Endothelial cell of umbilical vein (primary cell): Measurements from ENCODE around the gene ZCCHC14. TPM values are rescaled to one million over a fixed set of nuclear protein-coding genes. Genes with fewer than 3 reads are reported as not detected.

Source experiments
- Bru-seq: library from RNA; stranded (reverse); fragments of 400-500 nt; gene quantifications from one replicate; lab custom pipeline; 2021; lab: Mats Ljungman, UMichigan
- BruChase-seq, 2 experiments: library from RNA; stranded (reverse); fragments of 400-500 nt; gene quantifications; one replicate each; lab custom pipeline; 2021; lab: Mats Ljungman, UMichigan
- BruUV-seq: library from RNA; stranded (reverse); fragments of 400-500 nt; replicated peaks from 2 replicates; lab custom pipeline; 2021; lab: Mats Ljungman, UMichigan
- CTCF ChIA-PET: fragments of 300-600, 350-600 bp; sonication (Branson Sonifier 250); formaldehyde crosslinking; loops from one replicate; lab custom pipeline; 2021; ENCODE audit warnings: antibody characterized with exemption, inconsistent platforms; lab: Charles Lee
- POLR2A ChIA-PET: fragments of 300-600, 350-600 bp; sonication (Branson Sonifier 250); formaldehyde crosslinking; loops from one replicate; lab custom pipeline; 2021; ENCODE audit warnings: antibody characterized with exemption, inconsistent platforms; lab: Charles Lee
- DNase-seq: peaks from one replicate; pipeline ENCODE4 v3.0.0-alpha.2; 2011; ENCODE audit warnings: low read depth, low spot score
- FAIRE-seq: peaks from 2 replicates; lab custom pipeline; 2011; peaks lifted over from hg19 to GRCh38; lab: Jason Lieb, UNC
- H2AFZ ChIP-seq: 2 replicates; pipeline ENCODE4 v1.6.0; 2012; ENCODE audit warnings: low read depth, low read length, control low read depth, inconsistent platforms
- H3K27ac ChIP-seq: 2 replicates; pipeline ENCODE4 v1.5.1; 2011; ENCODE audit warnings: low read depth, mild to moderate bottlenecking, control low read depth, low read length, moderate library complexity; ENCODE audit not compliant: insufficient read depth
- H3K27me3 ChIP-seq, 2 experiments: 2 replicates each; pipeline versions ENCODE4 v1.6.0 to v1.6.1; 2011; ENCODE audit warnings: low read length in 2 of 2, mixed read lengths in 1 of 2; ENCODE audit not compliant: control insufficient read depth in 2 of 2, insufficient read depth in 2 of 2
- H3K36me3 ChIP-seq, 2 experiments: 2 replicates in 1 of 2; 3 replicates in 1 of 2; pipeline ENCODE4 v1.5.1; 2011; ENCODE audit warnings: low read length in 2 of 2, mild to moderate bottlenecking in 1 of 2, moderate library complexity in 1 of 2; ENCODE audit not compliant: control insufficient read depth in 2 of 2, insufficient read depth in 2 of 2; ENCODE audit errors: extremely low read depth in 1 of 2
- H3K4me1 ChIP-seq: 3 replicates; pipeline ENCODE4 v1.5.1; 2011; ENCODE audit warnings: mild to moderate bottlenecking, low read length; ENCODE audit not compliant: control insufficient read depth, insufficient read depth; ENCODE audit errors: extremely low read depth
- H3K4me2 ChIP-seq: 2 replicates; pipeline ENCODE4 v1.6.1; 2011; ENCODE audit warnings: low read length, control low read depth, mixed read lengths; ENCODE audit not compliant: insufficient read depth
- H3K4me3 ChIP-seq, 3 experiments: fragments of 200-600 bp in 1 of 3; sonication (generic), shearing (Covaris generic) in 1 of 3; replicated peaks in 1 of 3; 2 replicates each; pipeline ENCODE4 v1.5.1; 2011 to 2016; ENCODE audit warnings: control low read depth in 3 of 3, low read length in 3 of 3, mild to moderate bottlenecking in 2 of 3, inconsistent platforms in 1 of 3, low read depth in 1 of 3, moderate library complexity in 1 of 3; ENCODE audit not compliant: insufficient read depth in 1 of 3
- H3K79me2 ChIP-seq: 2 replicates; pipeline ENCODE4 v1.6.0; 2012; ENCODE audit warnings: low read length, inconsistent platforms; ENCODE audit not compliant: control insufficient read depth, insufficient read depth
- H3K9ac ChIP-seq: replicated peaks from 2 replicates; pipeline ENCODE3; 2011; ENCODE audit warnings: low read length, control low read depth; ENCODE audit not compliant: insufficient read depth; ENCODE audit errors: extremely low read depth
- H3K9me1 ChIP-seq: replicated peaks from 3 replicates; pipeline ENCODE4 v1.6.0; 2011; ENCODE audit warnings: mild to moderate bottlenecking, low read length; ENCODE audit not compliant: control insufficient read depth, insufficient read depth; ENCODE audit errors: extremely low read depth
- H3K9me3 ChIP-seq: replicated peaks from 2 replicates; pipeline ENCODE4 v1.5.1; 2012; ENCODE audit warnings: low read length, inconsistent platforms; ENCODE audit not compliant: control insufficient read depth, insufficient read depth
- H4K20me1 ChIP-seq: replicated peaks from 2 replicates; pipeline ENCODE3; 2011; ENCODE audit warnings: mild to moderate bottlenecking, low read length; ENCODE audit not compliant: control insufficient read depth, insufficient read depth; ENCODE audit errors: extremely low read depth
- EZH2 ChIP-seq: IDR thresholded peaks from 2 replicates; pipeline ENCODE4 v1.6.1; 2012; ENCODE audit warnings: borderline replicate concordance, low read depth, mild to moderate bottlenecking, moderate library complexity, low read length, inconsistent platforms; ENCODE audit not compliant: severe bottlenecking
- FOS ChIP-seq: IDR thresholded peaks from 2 replicates; pipeline ENCODE4 v1.6.1; 2011; ENCODE audit warnings: mild to moderate bottlenecking, low read length, moderate library complexity, borderline replicate concordance; ENCODE audit not compliant: insufficient read depth
- GATA2 ChIP-seq: IDR thresholded peaks from 2 replicates; pipeline ENCODE4 v1.7.0; 2011; ENCODE audit warnings: low read depth, mild to moderate bottlenecking, moderate library complexity, mixed read lengths, low read length; ENCODE audit not compliant: insufficient read length, insufficient read depth
- JUN ChIP-seq: IDR thresholded peaks from 2 replicates; pipeline ENCODE4 v1.6.1; 2011; ENCODE audit warnings: borderline replicate concordance, low read depth; ENCODE audit not compliant: insufficient read length, insufficient read depth
- MYC ChIP-seq: IDR thresholded peaks from one replicate; pipeline ENCODE4 v1.6.1; 2011; ENCODE audit warnings: mild to moderate bottlenecking, low read depth, low read length
- POLR2A ChIP-seq: IDR thresholded peaks from 2 replicates; pipeline ENCODE4 v1.6.1; 2012; ENCODE audit warnings: low read depth, mild to moderate bottlenecking, control low read depth, low read length
- POLR2AphosphoS5 ChIP-seq: IDR thresholded peaks from 2 replicates; pipeline ENCODE4 v1.6.1; 2012; ENCODE audit warnings: low read depth, mild to moderate bottlenecking, control low read depth, low read length, moderate library complexity; ENCODE audit not compliant: insufficient read depth
- dilution Hi-C: fragments of 300-500 bp; cut with MboI; formaldehyde crosslinking; loops from one replicate; pipeline ENCODE4 v1.15.0; 2019; ENCODE audit warnings: low sequenced_read_pairs; ENCODE audit not compliant: extremely low pct_ligation_motif_present
- intact Hi-C: fragments of 100-400 bp; cut with micrococcal nuclease; formaldehyde crosslinking; loops from one replicate; pipeline ENCODE4 v1.10.0; 2022
- long read RNA-seq: library from polyadenylated mRNA; stranded (forward); transcript quantifications from one replicate; pipeline ENCODE4 v2.0.0, GENCODE V29; 2021
- polyA minus RNA-seq, 3 experiments: library from RNA; depleted of rRNA, polyadenylated mRNA; stranded (reverse); fragments of >200 nt; gene quantifications; 1 replicate in 1 of 3; 2 replicates in 2 of 3; pipeline ENCODE4 v1.2.3, GENCODE V29; 2011
- polyA plus RNA-seq, 4 experiments: library from polyadenylated mRNA; depleted of rRNA in 3 of 4; stranded (reverse) in 3 of 4; unstranded in 1 of 4; fragments of >200 nt; gene quantifications; 2 replicates each; pipeline versions ENCODE4 v1.2.1 to v1.2.3, GENCODE V29; 2011 to 2012; ENCODE audit warnings: missing spikeins in 1 of 4
- total RNA-seq: library from RNA; stranded (reverse); gene quantifications from 2 replicates; pipeline ENCODE4 v1.2.3, GENCODE V29; 2021
- TF ChIP-seq, protein P1 (sequence below): IDR thresholded peaks from 2 replicates; pipeline ENCODE4 v1.6.1; 2011; ENCODE audit not compliant: insufficient read depth, insufficient read length
- TF ChIP-seq, protein P2 (sequence below), 2 donors: IDR thresholded peaks; 1 replicate in 1 of 2; 2 replicates in 1 of 2; pipeline ENCODE4 v1.5.1; 2011; ENCODE audit warnings: low read length in 2 of 2, mild to moderate bottlenecking in 2 of 2, moderate library complexity in 2 of 2, control low read depth in 1 of 2, inconsistent platforms in 1 of 2, low read depth in 1 of 2; ENCODE audit not compliant: insufficient read depth in 1 of 2; ENCODE audit errors: extremely low read depth in 1 of 2

Gene ZCCHC14
- total RNA-seq (30.9 and 34.0 TPM in 2 replicates), polyA plus RNA-seq (9.5 and 10.1 TPM in 2 replicates), polyA minus RNA-seq (14.7 and 15.3 TPM in 2 replicates), Bru-seq, nascent RNA (percentile 76 among the genes with signal in this experiment), BruChase-seq, experiment 1, labeled RNA remaining after a 6-hour chase (percentile 80 among the genes with signal in this experiment), BruChase-seq, experiment 2, labeled RNA remaining after a 2-hour chase (percentile 80 among the genes with signal in this experiment)
- polyA plus RNA-seq (2011; cell fraction: cytosol; rRNA removed): 7.6 and 7.7 TPM in 2 replicates
- 32.1 and 36.2 TPM in 2 replicates for polyA plus RNA-seq (2011; cell fraction: nucleus; rRNA removed)
- polyA plus RNA-seq (2012): 13.0 and 16.4 TPM in 2 replicates
- polyA minus RNA-seq (2011; cell fraction: cytosol; rRNA and poly(A)+ RNA removed): 19.4 TPM
- 23.9 and 24.1 TPM in 2 replicates for polyA minus RNA-seq (2011; cell fraction: nucleus; rRNA and poly(A)+ RNA removed)
- long read RNA-seq, partial matches to known transcripts: 8 of 18 reads
- long read RNA-seq, other reads (novel, unspliced or antisense): 10 of 18 reads

- Histone ChIP-seq H4K20me1 (no peaks in the 10 kb centered on the region), H3K27ac (peak within 1 kb of the TSS; percentile 68), H3K36me3 (no peaks in the 10 kb centered on the region), H3K9ac (peak within 1 kb of the TSS; percentile 55), H2AFZ (peak within 1 kb of the TSS; percentile 82), H3K4me2 (peak within 1 kb of the TSS; percentile 71), H3K9me3 (no peaks in the 10 kb centered on the region), H3K4me3 (peak within 1 kb of the TSS in 2 of 3 experiments; percentile 47 to 56), H3K79me2 (peaks cover 36% of the 10 kb centered on the region), H3K4me1 (peaks cover 23% of the 10 kb centered on the region), H3K27me3 (no peaks in the 10 kb centered on the region), H3K9me1 (no peaks in the 10 kb centered on the region)
- intact Hi-C loops (loop anchor here (1.0 to 5.0 kb wide), 5 partner anchors 29 to 100 kb away; partner anchors contain the start of gene MAP1LC3B), dilution Hi-C loops (no loop called here)
- BruUV-seq: no TSS peak
- TF ChIP-seq MYC (no peak), FOS (peak; percentile 45), GATA2 (no peak), POLR2AphosphoS5 (peak; percentile 89), POLR2A (peak; percentile 73), JUN (no peak), EZH2 (no peak)
- TF ChIP-seq, protein P1, sequence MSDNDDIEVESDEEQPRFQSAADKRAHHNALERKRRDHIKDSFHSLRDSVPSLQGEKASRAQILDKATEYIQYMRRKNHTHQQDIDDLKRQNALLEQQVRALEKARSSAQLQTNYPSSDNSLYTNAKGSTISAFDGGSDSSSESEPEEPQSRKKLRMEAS: no peak
- TF ChIP-seq, protein P2, sequence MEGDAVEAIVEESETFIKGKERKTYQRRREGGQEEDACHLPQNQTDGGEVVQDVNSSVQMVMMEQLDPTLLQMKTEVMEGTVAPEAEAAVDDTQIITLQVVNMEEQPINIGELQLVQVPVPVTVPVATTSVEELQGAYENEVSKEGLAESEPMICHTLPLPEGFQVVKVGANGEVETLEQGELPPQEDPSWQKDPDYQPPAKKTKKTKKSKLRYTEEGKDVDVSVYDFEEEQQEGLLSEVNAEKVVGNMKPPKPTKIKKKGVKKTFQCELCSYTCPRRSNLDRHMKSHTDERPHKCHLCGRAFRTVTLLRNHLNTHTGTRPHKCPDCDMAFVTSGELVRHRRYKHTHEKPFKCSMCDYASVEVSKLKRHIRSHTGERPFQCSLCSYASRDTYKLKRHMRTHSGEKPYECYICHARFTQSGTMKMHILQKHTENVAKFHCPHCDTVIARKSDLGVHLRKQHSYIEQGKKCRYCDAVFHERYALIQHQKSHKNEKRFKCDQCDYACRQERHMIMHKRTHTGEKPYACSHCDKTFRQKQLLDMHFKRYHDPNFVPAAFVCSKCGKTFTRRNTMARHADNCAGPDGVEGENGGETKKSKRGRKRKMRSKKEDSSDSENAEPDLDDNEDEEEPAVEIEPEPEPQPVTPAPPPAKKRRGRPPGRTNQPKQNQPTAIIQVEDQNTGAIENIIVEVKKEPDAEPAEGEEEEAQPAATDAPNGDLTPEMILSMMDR (IDR thresholded peaks at IDR 0.05; ENCODE audit: extremely low read depth in 1 of 2, insufficient read depth in 1 of 2, low read depth in 1 of 2, low read length in 2 of 2): no peak
- POLR2A ChIA-PET: no interaction called here
- DNase-seq: peak; percentile 99
- peak; percentile 91 for FAIRE-seq
- CTCF ChIA-PET: no interaction called here
Measured at GRCh38 chr16:87492721-87493607, at the start of gene ZCCHC14. TSS of gene ZCCHC14 (minus strand) at chr16:87493024. CDS start at chr16:87492238, 786 bp downstream.
